HepG2 (cell line): ENCODE data around the gene PIK3CB. TPM values are rescaled to one million over a fixed set of nuclear protein-coding genes. Genes with fewer than 3 reads are reported as not detected.

Experiments
- ATAC-seq: fragments of 200-7000 bp; cut with Tn5 transposase; 3 replicates; pipeline ENCODE4 v1.9.1; 2020; ENCODE audit warnings: mild to moderate bottlenecking, moderate library complexity
- BruUV-seq: library from RNA; stranded (reverse); fragments of 400-500 nt; replicated peaks from 2 replicates; lab custom pipeline; 2021; lab: Mats Ljungman, UMichigan
- CTCF ChIA-PET: fragments of 300-600 bp; formaldehyde crosslinking; extraction: SDS; loops from one replicate; lab custom pipeline; 2021; ENCODE audit warnings: low total read pairs, inconsistent platforms, low intra/inter-chr PET ratio; lab: Yijun Ruan, JAX
- POLR2A ChIA-PET: fragments of 350-600 bp; sonication (Branson Sonifier 250); formaldehyde crosslinking; loops from one replicate; lab custom pipeline; 2020; ENCODE audit warnings: antibody characterized with exemption, inconsistent platforms; lab: Yijun Ruan, JAX
- DNase-seq: peaks from one replicate; pipeline ENCODE4 v3.0.0-alpha.2; 2015; ENCODE audit warnings: low spot score
- FAIRE-seq: peaks from 3 replicates; lab custom pipeline; 2011; peaks lifted over from hg19 to GRCh38; lab: Jason Lieb, UNC
- H2AFZ ChIP-seq: one replicate; pipeline ENCODE4 v1.6.1; 2011; ENCODE audit warnings: low read length, inconsistent platforms
- H3K27ac ChIP-seq: fragments of 300-600 bp; 3 replicates; pipeline ENCODE4 v1.8.0; 2011; ENCODE audit warnings: mixed run types, mild to moderate bottlenecking, mixed read lengths, low read length, inconsistent platforms; ENCODE audit not compliant: insufficient read depth; ENCODE audit errors: extremely low read length
- H3K27me3 ChIP-seq, 2 experiments: fragments of 200-600 bp in 1 of 2; 2 replicates in 1 of 2; 3 replicates in 1 of 2; pipeline versions ENCODE4 v1.6.0 to v1.8.0; 2011; ENCODE audit warnings: low read length in 2 of 2, mild to moderate bottlenecking in 2 of 2, moderate library complexity in 2 of 2, inconsistent platforms in 1 of 2; ENCODE audit not compliant: insufficient read depth in 2 of 2, control insufficient read depth in 1 of 2
- H3K36me3 ChIP-seq, 2 experiments: fragments of 200-600 bp in 1 of 2; replicated peaks in 1 of 2; 2 replicates in 1 of 2; 3 replicates in 1 of 2; pipeline versions ENCODE4 v1.5.1 to v1.8.0; 2011; ENCODE audit warnings: low read length in 2 of 2, inconsistent platforms in 1 of 2; ENCODE audit not compliant: insufficient read depth in 2 of 2, control insufficient read depth in 1 of 2
- H3K4me1 ChIP-seq: 2 replicates; pipeline ENCODE4 v1.5.1; 2012; ENCODE audit warnings: low read length, inconsistent platforms; ENCODE audit not compliant: insufficient read depth
- H3K4me2 ChIP-seq: 2 replicates; pipeline ENCODE4 v1.6.0; 2011; ENCODE audit warnings: low read depth, low read length, inconsistent platforms
- H3K4me3 ChIP-seq, 3 experiments: fragments of 200-600 bp in 1 of 3; sonication (generic), shearing (Covaris generic) in 1 of 3; replicated peaks in 1 of 3; 2 replicates each; pipeline ENCODE4 v1.5.1; 2011 to 2016; ENCODE audit warnings: low read length in 3 of 3, inconsistent platforms in 2 of 3, low read depth in 2 of 3, mild to moderate bottlenecking in 2 of 3, control low read depth in 1 of 3, mixed read lengths in 1 of 3; ENCODE audit not compliant: insufficient read depth in 1 of 3
- H3K79me2 ChIP-seq: one replicate; pipeline ENCODE4 v1.6.1; 2011; ENCODE audit warnings: low read length, inconsistent platforms; ENCODE audit not compliant: insufficient read depth
- H3K9ac ChIP-seq: 2 replicates; pipeline ENCODE4 v1.6.0; 2011; ENCODE audit warnings: mild to moderate bottlenecking, low read depth, low read length, inconsistent platforms; ENCODE audit not compliant: insufficient read depth
- H3K9me3 ChIP-seq: 2 replicates; pipeline ENCODE4 v1.5.1; 2012; ENCODE audit warnings: mild to moderate bottlenecking, low read length
- H4K20me1 ChIP-seq: 2 replicates; pipeline ENCODE4 v1.6.0; 2011; ENCODE audit warnings: inconsistent platforms, mild to moderate bottlenecking, low read length, moderate library complexity; ENCODE audit not compliant: insufficient read depth
- CREB1 ChIP-seq, 2 experiments: fragments of 450-650 bp in 1 of 2; IDR thresholded peaks; 2 replicates each; pipeline ENCODE4 v1.6.1; 2016 to 2017; ENCODE audit warnings: control low read depth in 1 of 2, mild to moderate bottlenecking in 1 of 2, missing compliant biosample characterization in 1 of 2, missing genetic modification characterization in 1 of 2
- ELF3 ChIP-seq: IDR thresholded peaks from 2 replicates; pipeline ENCODE4 v1.6.1; 2016; ENCODE audit warnings: missing genetic modification reagents, missing compliant biosample characterization
- FOSL1 ChIP-seq: sonication (generic); formaldehyde crosslinking; IDR thresholded peaks from 2 replicates; pipeline ENCODE4 v1.9.0; 2021; ENCODE audit warnings: missing genetic modification reagents, borderline replicate concordance
- GPN1 ChIP-seq: sonication (generic); formaldehyde crosslinking; IDR thresholded peaks from 2 replicates; pipeline ENCODE4 v1.5.1; 2020; ENCODE audit warnings: missing genetic modification reagents, borderline replicate concordance
- ISL2 ChIP-seq: sonication (generic); formaldehyde crosslinking; IDR thresholded peaks from 2 replicates; pipeline ENCODE4 v1.5.0; 2020; ENCODE audit warnings: missing genetic modification reagents
- KLF13 ChIP-seq: sonication (generic); formaldehyde crosslinking; IDR thresholded peaks from 2 replicates; pipeline ENCODE4 v1.4.0; 2020; ENCODE audit warnings: mild to moderate bottlenecking, missing genetic modification reagents
- MAF1 ChIP-seq: sonication (generic); formaldehyde crosslinking; IDR thresholded peaks from 2 replicates; pipeline ENCODE4 v1.5.0; 2020; ENCODE audit warnings: missing genetic modification reagents, borderline replicate concordance
- MED1 ChIP-seq: sonication (generic); formaldehyde crosslinking; IDR thresholded peaks from 2 replicates; pipeline ENCODE4 v1.4.0; 2020; ENCODE audit warnings: missing genetic modification reagents
- NR3C1 ChIP-seq: sonication (generic); formaldehyde crosslinking; IDR thresholded peaks from 2 replicates; pipeline ENCODE4 v1.4.0; 2020; ENCODE audit warnings: missing genetic modification reagents
- PCBP1 ChIP-seq: fragments of 200-400 bp; formaldehyde crosslinking; IDR thresholded peaks from 2 replicates; pipeline ENCODE4 v1.6.1; 2017; ENCODE audit warnings: mild to moderate bottlenecking, low read depth, low read length, borderline replicate concordance
- PHF20 ChIP-seq: sonication (generic); formaldehyde crosslinking; IDR thresholded peaks from 2 replicates; pipeline ENCODE4 v1.5.0; 2020; ENCODE audit warnings: mild to moderate bottlenecking, missing genetic modification reagents
- RARA ChIP-seq: IDR thresholded peaks from 2 replicates; pipeline ENCODE4 v1.6.1; 2016; ENCODE audit warnings: missing genetic modification reagents, missing compliant biosample characterization
- SRF ChIP-seq: IDR thresholded peaks from 2 replicates; pipeline ENCODE4 v1.6.1; 2011; ENCODE audit warnings: mild to moderate bottlenecking, low read depth, low read length, moderate library complexity
- TBL1XR1 ChIP-seq: fragments of 150-350 bp; IDR thresholded peaks from 2 replicates; pipeline ENCODE4 v1.6.1; 2014; ENCODE audit warnings: borderline replicate concordance, low read length; ENCODE audit not compliant: partially characterized antibody
- TCF7L2 ChIP-seq: IDR thresholded peaks from 2 replicates; pipeline ENCODE4 v1.6.1; 2011; ENCODE audit warnings: mild to moderate bottlenecking, low read depth, low read length, moderate library complexity
- ZFP36L1 ChIP-seq: sonication (generic); formaldehyde crosslinking; IDR thresholded peaks from 2 replicates; pipeline ENCODE4 v1.8.0; 2022; ENCODE audit warnings: mild to moderate bottlenecking, missing genetic modification reagents, moderate library complexity
- ZMYM4 ChIP-seq: sonication (generic); formaldehyde crosslinking; IDR thresholded peaks from 2 replicates; pipeline ENCODE4 v1.8.1; 2023; ENCODE audit warnings: mild to moderate bottlenecking, missing genetic modification reagents
- ZNF232 ChIP-seq: sonication (generic); formaldehyde crosslinking; IDR thresholded peaks from 2 replicates; pipeline ENCODE4 v1.4.0; 2020; ENCODE audit warnings: missing genetic modification reagents, borderline replicate concordance
- ZNF367 ChIP-seq: sonication (generic); formaldehyde crosslinking; IDR thresholded peaks from 2 replicates; pipeline ENCODE4 v1.4.0; 2020; ENCODE audit warnings: missing genetic modification reagents, borderline replicate concordance
- ZNF563 ChIP-seq: sonication (generic); formaldehyde crosslinking; IDR thresholded peaks from 2 replicates; pipeline ENCODE4 v1.8.0; 2022; ENCODE audit warnings: mild to moderate bottlenecking, moderate library complexity, missing genetic modification reagents
- ZNF652 ChIP-seq: IDR thresholded peaks from 2 replicates; pipeline ENCODE4 v1.6.1; 2016; ENCODE audit warnings: low read depth, borderline replicate concordance
- ZNF710 ChIP-seq: sonication (generic); formaldehyde crosslinking; IDR thresholded peaks from 2 replicates; pipeline ENCODE4 v1.5.0; 2020; ENCODE audit warnings: mild to moderate bottlenecking, missing genetic modification reagents, borderline replicate concordance
- WGBS: methylation state at CpG from one replicate; pipeline ENCODE4 v1.1.6; 2017; ENCODE audit warnings: low lambda C conversion rate; 5-methylcytosine and 5-hydroxymethylcytosine counted together
- in situ Hi-C: cut with HindIII; loops from 2 replicates; pipeline ENCODE4 v1.10.0; 2017; ENCODE audit warnings: low pct_unique_long_range_greater_than_20kb; ENCODE audit not compliant: extremely low pct_ligation_motif_present
- intact Hi-C: fragments of 100-400 bp; cut with micrococcal nuclease; formaldehyde crosslinking; loops from one replicate; pipeline ENCODE4 v1.10.0; 2022; ENCODE audit not compliant: unreplicated experiment
- polyA plus RNA-seq, 8 experiments: library from polyadenylated mRNA; depleted of rRNA in 3 of 8; stranded (reverse) in 7 of 8; unstranded in 1 of 8; fragments of >200 nt; fragmentation: Illumina TruSeq in 4 of 8; extraction: Trizol in 4 of 8; gene quantifications; 2 replicates each; pipeline versions ENCODE4 v1.2.1 to v1.2.3, GENCODE V29; 2011 to 2016; ENCODE audit warnings: low read depth in 4 of 8, missing spikeins in 1 of 8, mixed read lengths in 1 of 8; ENCODE audit not compliant: insufficient read depth in 1 of 8
- total RNA-seq, 5 experiments: library from RNA; depleted of rRNA; stranded (reverse); fragments of >200 nt; fragmentation: Illumina TruSeq; extraction: Trizol; gene quantifications; 2 replicates each; pipeline ENCODE4 v1.2.3, GENCODE V29; 2016; ENCODE audit warnings: low read depth in 1 of 5

Gene PIK3CB
- total and polyA plus RNA-seq, 2 of the 13 experiments (the other 11 are each of a cell fraction or from before 2014, with no cell fraction given), result 6.6 to 18.7 TPM

- no peak for TF ChIP-seq KLF13 (CRISPR knock-in tag)
- TF ChIP-seq PCBP1, result no peak
- TF ChIP-seq ZFP36L1 (CRISPR knock-in tag), result no peak
Measured at GRCh38 chr3:138875096-138875753, 40.5 kb upstream of the PIK3CB start (continued).

- H4K20me1 ChIP-seq, result no peaks in the 10 kb centered on the region
- ATAC-seq, result no peak
- DNase-seq, result peak; percentile 30
- no peak overlapping the region for H3K9ac ChIP-seq
- CTCF ChIA-PET, result no interaction called here
- intact Hi-C loops (no loop called here), in situ Hi-C loops (no loop called here)
- FAIRE-seq, result no peak
- peak overlapping the region; percentile 7; the same call in 1 of the 2 replicates for H3K4me2 ChIP-seq
- H3K4me1 ChIP-seq, result peaks cover 26% of the 10 kb centered on the region
- H3K9me3 ChIP-seq, result peaks cover 8% of the 10 kb centered on the region; the same call in 1 of the 2 replicates
- H2AFZ ChIP-seq, result no peak overlapping the region
- no peaks in the 10 kb centered on the region for H3K27me3 ChIP-seq
- WGBS, result 48% methylated on average over 10 of the region's 10 CpGs
- no TSS peak for BruUV-seq
- no peaks in the 10 kb centered on the region for H3K79me2 ChIP-seq
- no peak overlapping the region for H3K4me3 ChIP-seq
- H3K36me3 ChIP-seq, result no peaks in the 10 kb centered on the region
- H3K27ac ChIP-seq, result peak overlapping the region; percentile 55
- POLR2A ChIA-PET, result interaction anchor here (5.4 kb wide), 1 partner anchor 10 kb away, joined by 42 read pairs; no protein-coding TSS in a partner anchor
- TF ChIP-seq ZMYM4 (CRISPR knock-in tag) (peak; percentile 79), FOSL1 (CRISPR knock-in tag) (no peak), PHF20 (no peak), ZNF710 (peak; percentile 92), ZNF367 (CRISPR knock-in tag) (no peak), ZNF232 (no peak), NR3C1 (CRISPR knock-in tag) (no peak), ISL2 (no peak), CREB1 (IDR thresholded peaks at IDR 0.05) (no peak), CREB1 (CRISPR knock-in tag; IDR thresholded peaks at IDR 0.05) (peak; percentile 58; the same call in 1 of the 2 replicates), ELF3 (CRISPR knock-in tag) (peak; percentile 86), MED1 (CRISPR knock-in tag) (peak; percentile 94), TCF7L2 (no peak), ZNF652 (CRISPR knock-in tag) (no peak), TBL1XR1 (no peak), ZNF563 (CRISPR knock-in tag) (no peak), RARA (CRISPR knock-in tag) (0 out of 2 replicates have a peak, but pooled peaks have one; percentile 13), GPN1 (CRISPR knock-in tag) (no peak), MAF1 (CRISPR knock-in tag) (no peak), SRF (peak; percentile 91)
Measured at GRCh38 chr3:138873471-138874278, 38.9 kb upstream of the PIK3CB start.
